HCT116 (cell line): ENCODE measurements around the gene APP. TPM values are rescaled to one million over a fixed set of nuclear protein-coding genes. Genes with fewer than 3 reads are reported as not detected.

ENCODE experiments used
- ATAC-seq: fragments of 200-7000 bp; cut with Tn5 transposase; 2 replicates; pipeline ENCODE4 v1.9.1; 2020; ENCODE audit warnings: mild to moderate bottlenecking, moderate library complexity
- BruUV-seq: library from RNA; stranded (reverse); fragments of 400-500 nt; replicated peaks from 2 replicates; lab custom pipeline; 2021; lab: Mats Ljungman, UMichigan
- CTCF ChIA-PET: fragments of 300-600 bp; sonication (Branson Sonifier 250); formaldehyde crosslinking; loops from one replicate; lab custom pipeline; 2021; ENCODE audit warnings: antibody characterized with exemption; lab: Charles Lee
- POLR2A ChIA-PET: fragments of 300-600, 350-600 bp; sonication (Branson Sonifier 250); formaldehyde crosslinking; loops from one replicate; lab custom pipeline; 2021; ENCODE audit warnings: antibody characterized with exemption; lab: Charles Lee
- RAD21 ChIA-PET, 2 experiments: fragments of 300-600 bp; sonication (Branson Sonifier 250); formaldehyde crosslinking; loops; one replicate each; lab custom pipeline; 2023; ENCODE audit warnings: low total read pairs in 2 of 2; ENCODE audit not compliant: uncharacterized antibody in 2 of 2, unreplicated experiment in 2 of 2, low non-redundant PET in 1 of 2; lab: Charles Lee
- DNase-seq: peaks from one replicate; pipeline ENCODE4 v3.0.0-alpha.2; 2010; ENCODE audit warnings: low read depth, low spot score
- H2AFZ ChIP-seq: fragments of 200-600 bp; shearing (Covaris generic), sonication (generic); 2 replicates; pipeline ENCODE4 v1.6.1; 2017; ENCODE audit warnings: low read depth, mixed run types, mixed read lengths, antibody characterized with exemption, low read length; ENCODE audit not compliant: poor library complexity, severe bottlenecking
- H3K27ac ChIP-seq: 2 replicates; pipeline ENCODE4 v1.5.1; 2012; ENCODE audit warnings: low read depth, low read length
- H3K27me3 ChIP-seq: fragments of 200-600 bp; sonication (generic); 2 replicates; pipeline ENCODE4 v1.6.1; 2016; ENCODE audit warnings: mixed run types, low read length, mixed read lengths; ENCODE audit not compliant: insufficient read depth
- H3K36me3 ChIP-seq, 2 experiments: fragments of 200-500 bp in 1 of 2; fragments of 200-600 bp in 1 of 2; sonication (Bioruptor generic) in 1 of 2; sonication (generic) in 1 of 2; 2 replicates each; pipeline versions ENCODE4 v1.5.1 to v1.6.1; 2014 to 2016; ENCODE audit warnings: low read length in 2 of 2, inconsistent platforms in 1 of 2, mixed read lengths in 1 of 2, mixed run types in 1 of 2; ENCODE audit not compliant: insufficient read depth in 2 of 2, control insufficient read depth in 1 of 2
- H3K4me1 ChIP-seq, 2 experiments: fragments of 200-600 bp in 1 of 2; sonication (generic) in 1 of 2; 2 replicates each; pipeline versions ENCODE4 v1.5.1 to v1.6.1; 2012 to 2017; ENCODE audit warnings: low read length in 2 of 2, inconsistent platforms in 1 of 2, mild to moderate bottlenecking in 1 of 2, mixed read lengths in 1 of 2, mixed run types in 1 of 2, moderate library complexity in 1 of 2; ENCODE audit not compliant: insufficient read depth in 2 of 2, control insufficient read depth in 1 of 2
- H3K4me2 ChIP-seq: fragments of 200-600 bp; sonication (generic); 2 replicates; pipeline ENCODE4 v1.6.1; 2017; ENCODE audit warnings: mixed run types, low read length, mixed read lengths
- H3K4me3 ChIP-seq, 2 experiments: fragments of 200-600 bp in 1 of 2; sonication (generic) in 1 of 2; replicated peaks in 1 of 2; 2 replicates each; pipeline ENCODE4 v1.5.1; 2011 to 2016; ENCODE audit warnings: low read length in 2 of 2, control low read depth in 1 of 2, low read depth in 1 of 2, mild to moderate bottlenecking in 1 of 2, mixed read lengths in 1 of 2, mixed run types in 1 of 2
- H3K79me2 ChIP-seq: fragments of 200-600 bp; sonication (generic); 2 replicates; pipeline ENCODE4 v1.6.1; 2017; ENCODE audit warnings: mild to moderate bottlenecking, mixed run types, low read length, moderate library complexity, mixed read lengths; ENCODE audit not compliant: insufficient read depth
- H3K9ac ChIP-seq: fragments of 200-600 bp; sonication (generic); 2 replicates; pipeline ENCODE4 v1.6.1; 2016; ENCODE audit warnings: low read length, mixed read lengths
- H3K9me2 ChIP-seq: fragments of 200-600 bp; sonication (generic), shearing (Covaris generic); 2 replicates; pipeline ENCODE4 v1.6.1; 2017; ENCODE audit warnings: mixed run types, mild to moderate bottlenecking, moderate library complexity; ENCODE audit not compliant: insufficient read depth
- H3K9me3 ChIP-seq, 2 experiments: fragments of 200-500 bp in 1 of 2; fragments of 200-600 bp in 1 of 2; sonication (Bioruptor generic) in 1 of 2; sonication (generic) in 1 of 2; 2 replicates each; pipeline ENCODE4 v1.6.1; 2014 to 2017; ENCODE audit warnings: low read length in 2 of 2, mixed read lengths in 2 of 2, inconsistent platforms in 1 of 2, low read depth in 1 of 2, mild to moderate bottlenecking in 1 of 2, mixed run types in 1 of 2, moderate library complexity in 1 of 2; ENCODE audit not compliant: control insufficient read depth in 1 of 2, insufficient read depth in 1 of 2
- H4K20me1 ChIP-seq: fragments of 200-600 bp; sonication (generic), shearing (Covaris generic); 2 replicates; pipeline ENCODE4 v1.6.1; 2017; ENCODE audit warnings: mixed run types, mild to moderate bottlenecking, moderate library complexity; ENCODE audit not compliant: insufficient read depth
- EZH2 ChIP-seq: fragments of 200-600 bp; sonication (generic); IDR thresholded peaks from 2 replicates; pipeline ENCODE4 v1.6.1; 2017; ENCODE audit warnings: antibody characterized with exemption, mixed run types
- EZH2phosphoT487 ChIP-seq: fragments of 200-600 bp; IDR thresholded peaks from 2 replicates; pipeline ENCODE4 v1.6.1; 2018; ENCODE audit warnings: antibody characterized with exemption, borderline replicate concordance
- MAX ChIP-seq: IDR thresholded peaks from 2 replicates; pipeline ENCODE4 v1.6.1; 2012
- POLR2AphosphoS5 ChIP-seq: IDR thresholded peaks from 2 replicates; pipeline ENCODE4 v1.6.1; 2011; ENCODE audit warnings: mild to moderate bottlenecking, low read depth, low read length, moderate library complexity
- RAD21 ChIP-seq: IDR thresholded peaks from 2 replicates; pipeline ENCODE4 v1.6.1; 2012; ENCODE audit warnings: low read depth, mild to moderate bottlenecking
- REST ChIP-seq: IDR thresholded peaks from 2 replicates; pipeline ENCODE4 v1.6.1; 2012; ENCODE audit warnings: low read depth
- SIN3A ChIP-seq: IDR thresholded peaks from 2 replicates; pipeline ENCODE4 v1.6.1; 2012; ENCODE audit warnings: low read depth
- SRF ChIP-seq: IDR thresholded peaks from 2 replicates; pipeline ENCODE4 v1.6.1; 2012; ENCODE audit warnings: low read depth
- YY1 ChIP-seq: IDR thresholded peaks from 2 replicates; pipeline ENCODE4 v1.6.1; 2011; ENCODE audit warnings: low read length, low read depth, moderate library complexity, mild to moderate bottlenecking; ENCODE audit not compliant: insufficient replicate concordance; ENCODE audit errors: extremely low read depth
- ZNF274 ChIP-seq: fragments of 200-500 bp; sonication (Bioruptor generic); IDR thresholded peaks from 2 replicates; pipeline ENCODE4 v1.6.1; 2014; ENCODE audit warnings: mild to moderate bottlenecking, low read depth, low read length, inconsistent platforms
- intact Hi-C: fragments of 100-400 bp; cut with micrococcal nuclease; formaldehyde crosslinking; loops from 2 replicates; pipeline ENCODE4 v1.10.0; 2022
- total RNA-seq: library from RNA; stranded (reverse); gene quantifications from one replicate; pipeline ENCODE4 v1.2.1, GENCODE V29; 2021; ENCODE audit not compliant: unreplicated experiment
- TF ChIP-seq, protein P1 (sequence below): IDR thresholded peaks from 2 replicates; pipeline ENCODE4 v1.6.1; 2011; ENCODE audit warnings: mild to moderate bottlenecking, low read length, moderate library complexity; ENCODE audit not compliant: insufficient replicate concordance; ENCODE audit errors: extremely low read depth
- TF ChIP-seq, protein P2 (sequence below): IDR thresholded peaks from 2 replicates; pipeline ENCODE4 v1.6.1; 2012

Gene APP
- total RNA-seq, 1 experiment from 2014 or later = 267 TPM

DNA sequence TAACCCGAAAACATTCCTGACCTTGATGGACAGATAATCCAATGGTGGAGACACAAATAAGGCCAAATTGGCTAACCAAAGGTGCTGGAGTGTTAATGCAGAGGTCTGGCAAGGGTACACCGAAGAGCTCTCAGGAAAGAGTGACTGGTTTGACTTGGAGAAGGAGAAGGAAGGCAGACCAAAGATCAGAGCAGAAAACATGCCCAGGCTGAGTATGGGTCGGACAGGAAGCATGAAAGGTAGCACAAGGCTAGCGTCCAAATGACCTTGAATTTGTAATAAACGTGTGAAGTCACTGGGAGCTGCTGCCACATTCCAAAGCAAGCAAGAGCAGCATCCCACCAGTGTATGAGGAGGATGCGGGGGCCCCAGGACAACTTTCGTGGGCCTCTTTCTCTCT lies 45.7 kb downstream of the APP start (continued):
- TF ChIP-seq, protein P1, sequence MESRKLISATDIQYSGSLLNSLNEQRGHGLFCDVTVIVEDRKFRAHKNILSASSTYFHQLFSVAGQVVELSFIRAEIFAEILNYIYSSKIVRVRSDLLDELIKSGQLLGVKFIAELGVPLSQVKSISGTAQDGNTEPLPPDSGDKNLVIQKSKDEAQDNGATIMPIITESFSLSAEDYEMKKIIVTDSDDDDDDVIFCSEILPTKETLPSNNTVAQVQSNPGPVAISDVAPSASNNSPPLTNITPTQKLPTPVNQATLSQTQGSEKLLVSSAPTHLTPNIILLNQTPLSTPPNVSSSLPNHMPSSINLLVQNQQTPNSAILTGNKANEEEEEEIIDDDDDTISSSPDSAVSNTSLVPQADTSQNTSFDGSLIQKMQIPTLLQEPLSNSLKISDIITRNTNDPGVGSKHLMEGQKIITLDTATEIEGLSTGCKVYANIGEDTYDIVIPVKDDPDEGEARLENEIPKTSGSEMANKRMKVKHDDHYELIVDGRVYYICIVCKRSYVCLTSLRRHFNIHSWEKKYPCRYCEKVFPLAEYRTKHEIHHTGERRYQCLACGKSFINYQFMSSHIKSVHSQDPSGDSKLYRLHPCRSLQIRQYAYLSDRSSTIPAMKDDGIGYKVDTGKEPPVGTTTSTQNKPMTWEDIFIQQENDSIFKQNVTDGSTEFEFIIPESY = no peak
- no peak for TF ChIP-seq ZNF274
- no peak for TF ChIP-seq EZH2
- TF ChIP-seq, protein P2, sequence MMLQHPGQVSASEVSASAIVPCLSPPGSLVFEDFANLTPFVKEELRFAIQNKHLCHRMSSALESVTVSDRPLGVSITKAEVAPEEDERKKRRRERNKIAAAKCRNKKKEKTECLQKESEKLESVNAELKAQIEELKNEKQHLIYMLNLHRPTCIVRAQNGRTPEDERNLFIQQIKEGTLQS = no peak
- TF ChIP-seq YY1 = no peak
- TF ChIP-seq EZH2phosphoT487 = no peak
- no peak for TF ChIP-seq POLR2AphosphoS5
- TF ChIP-seq SIN3A = no peak

DNA sequence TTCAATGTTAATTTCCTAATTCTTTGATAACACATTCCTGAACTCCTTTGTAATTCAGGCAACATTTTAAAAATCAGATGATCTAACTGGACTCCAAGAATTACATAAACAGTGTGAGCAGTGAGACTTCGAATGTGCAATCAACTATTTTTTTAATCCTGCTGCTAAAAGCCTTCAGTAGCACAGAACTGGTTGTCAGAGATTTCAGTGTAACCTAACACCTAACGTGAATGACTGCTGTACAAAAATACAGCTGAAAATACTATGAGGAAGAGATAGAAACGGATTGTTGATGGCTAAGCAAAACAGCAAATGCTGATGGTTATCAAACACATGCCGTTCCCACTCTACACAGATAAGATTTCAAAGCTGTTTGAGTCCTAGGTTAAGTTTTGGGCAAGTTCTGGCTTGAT lies 46.1 kb downstream of the APP start:
- Histone ChIP-seq H3K4me2 (no peak overlapping the region), H3K36me3 (no peaks in the 10 kb centered on the region), H3K79me2 (peaks cover 95% of the 10 kb centered on the region), H2AFZ (no peak overlapping the region), H3K4me1 (peaks cover 0 to 7% of the 10 kb centered on the region in 2 experiments; a peak in 1 of 4 replicates), H3K27me3 (no peaks in the 10 kb centered on the region), H3K4me3 (no peak overlapping the region), H4K20me1 (peaks cover 5% of the 10 kb centered on the region; the same call in 1 of the 2 replicates), H3K9me3 (no peaks in the 10 kb centered on the region), H3K9me2 (no peaks in the 10 kb centered on the region), H3K9ac (no peak overlapping the region), H3K27ac (no peak overlapping the region)
- RAD21 ChIA-PET = no interaction called here
- DNase-seq (no peak), ATAC-seq (no peak)
- CTCF ChIA-PET = no interaction called here
- POLR2A ChIA-PET = no interaction called here
- intact Hi-C loops = no loop called here
- TF ChIP-seq RAD21 (no peak), SIN3A (no peak), SRF (no peak), REST (no peak), YY1 (no peak), MAX (no peak)
- no TSS peak for BruUV-seq
